Measurements from ENCODE around the gene DSC2. TPM values are rescaled to one million over a fixed set of nuclear protein-coding genes. Genes with fewer than 3 reads are reported as not detected.

DSC2 gene
- polyA plus RNA-seq, 1 of the 3 experiments (the other 2 are of a cell fraction), result not detected

DNA sequence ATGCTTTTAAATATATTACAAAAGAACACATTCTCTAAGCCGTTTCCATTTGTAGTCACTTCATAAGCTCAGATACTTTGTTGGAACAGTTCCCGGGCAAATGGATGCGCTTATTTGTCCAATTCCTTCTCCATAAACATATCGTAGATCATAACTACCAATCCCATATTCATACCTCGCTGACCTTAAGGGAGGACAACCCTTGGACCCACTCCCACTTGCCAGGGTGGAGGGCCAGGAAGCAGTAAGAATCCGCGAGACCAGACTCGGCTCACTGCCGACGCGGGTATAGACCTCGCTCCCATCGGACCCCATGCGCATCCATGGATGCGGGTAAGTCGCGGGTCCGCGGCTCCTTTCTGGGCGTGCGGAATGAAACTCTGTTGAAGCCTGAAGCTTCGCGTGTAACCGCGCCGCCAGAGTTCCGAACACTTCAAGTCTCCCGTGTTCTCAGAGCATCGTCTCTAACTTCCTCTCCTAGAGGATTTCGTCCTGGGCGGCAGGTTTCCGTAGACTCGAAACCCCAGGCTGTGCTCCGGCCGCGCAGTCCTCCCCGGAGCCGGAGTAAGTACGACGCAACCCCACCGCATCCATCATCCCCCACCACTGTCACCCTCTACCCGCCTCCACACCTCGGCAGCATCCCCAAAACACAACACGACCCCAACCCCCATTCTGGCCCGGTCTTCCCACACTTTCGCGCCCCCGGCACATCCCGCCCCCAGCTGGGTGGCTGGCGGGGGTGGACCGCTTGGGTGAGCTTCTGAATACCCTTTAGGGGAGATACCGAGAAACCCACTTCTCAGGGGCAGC, 60.7 kb downstream of the DSC2 start:
- TF ChIP-seq, protein P1, sequence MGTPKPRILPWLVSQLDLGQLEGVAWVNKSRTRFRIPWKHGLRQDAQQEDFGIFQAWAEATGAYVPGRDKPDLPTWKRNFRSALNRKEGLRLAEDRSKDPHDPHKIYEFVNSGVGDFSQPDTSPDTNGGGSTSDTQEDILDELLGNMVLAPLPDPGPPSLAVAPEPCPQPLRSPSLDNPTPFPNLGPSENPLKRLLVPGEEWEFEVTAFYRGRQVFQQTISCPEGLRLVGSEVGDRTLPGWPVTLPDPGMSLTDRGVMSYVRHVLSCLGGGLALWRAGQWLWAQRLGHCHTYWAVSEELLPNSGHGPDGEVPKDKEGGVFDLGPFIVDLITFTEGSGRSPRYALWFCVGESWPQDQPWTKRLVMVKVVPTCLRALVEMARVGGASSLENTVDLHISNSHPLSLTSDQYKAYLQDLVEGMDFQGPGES (IDR thresholded peaks at IDR 0.05; ENCODE audit: low read depth, low read length), result no peak
- TF ChIP-seq, protein P2, sequence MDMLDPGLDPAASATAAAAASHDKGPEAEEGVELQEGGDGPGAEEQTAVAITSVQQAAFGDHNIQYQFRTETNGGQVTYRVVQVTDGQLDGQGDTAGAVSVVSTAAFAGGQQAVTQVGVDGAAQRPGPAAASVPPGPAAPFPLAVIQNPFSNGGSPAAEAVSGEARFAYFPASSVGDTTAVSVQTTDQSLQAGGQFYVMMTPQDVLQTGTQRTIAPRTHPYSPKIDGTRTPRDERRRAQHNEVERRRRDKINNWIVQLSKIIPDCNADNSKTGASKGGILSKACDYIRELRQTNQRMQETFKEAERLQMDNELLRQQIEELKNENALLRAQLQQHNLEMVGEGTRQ (IDR thresholded peaks at IDR 0.05; ENCODE audit: borderline replicate concordance, low read depth, low read length), result no peak
- TF ChIP-seq TAF1 (IDR thresholded peaks at IDR 0.05; ENCODE audit: borderline replicate concordance, low read depth, low read length) (no peak), POLR2AphosphoS5 (IDR thresholded peaks at IDR 0.05; ENCODE audit: low read depth, low read length) (no peak), GABPA (IDR thresholded peaks at IDR 0.05; ENCODE audit: low read depth) (no peak), YY1 (IDR thresholded peaks at IDR 0.05; ENCODE audit: low read depth) (no peak), FOXJ3 (CRISPR knock-in tag; IDR thresholded peaks at IDR 0.05) (no peak), EP300 (IDR thresholded peaks at IDR 0.05; ENCODE audit: borderline replicate concordance in 1 of 2, low read depth in 1 of 2, low read length in 1 of 2) (no peak), RCOR1 (IDR thresholded peaks at IDR 0.05; ENCODE audit: low read length) (no peak)
- Histone ChIP-seq H3F3A (replicated peaks; ENCODE audit: insufficient read depth) (no peaks in the 10 kb centered on the region), H3K36me3 (replicated peaks in 1 of 2; ENCODE audit: control insufficient read depth in 1 of 2, insufficient read depth in 2 of 2, low read length in 1 of 2) (no peaks in the 10 kb centered on the region), H2AFZ (ENCODE audit: low read depth) (no peak overlapping the region), H3K9me3 (no peaks in the 10 kb centered on the region), H3K79me2 (ENCODE audit: insufficient read depth) (no peaks in the 10 kb centered on the region), H3K9me2 (no peaks in the 10 kb centered on the region), H3K4me3 (ENCODE audit: low read depth in 2 of 2, low read length in 1 of 2) (no peak overlapping the region), H3K27me3 (ENCODE audit: insufficient read depth) (peaks cover 35% of the 10 kb centered on the region), H4K20me1 (ENCODE audit: insufficient read depth) (no peaks in the 10 kb centered on the region), H3K4me1 (ENCODE audit: control insufficient read depth in 1 of 2, insufficient read depth in 2 of 2, low read depth in 1 of 2, low read length in 1 of 2) (no peaks in the 10 kb centered on the region), H3K4me2 (no peak overlapping the region), H3K9ac (no peak overlapping the region), H3K27ac (ENCODE audit: low read depth in 2 of 2, low read length in 1 of 2) (no peak overlapping the region)
- peak; percentile 20 for DNase-seq
- POLR2A ChIA-PET, result no interaction called here
- CTCF ChIA-PET, result interaction anchor here (1.5 kb wide), 1 partner anchor 74 kb away, joined by 3 read pairs; no protein-coding TSS in a partner anchor
- 14% methylated on average over 29 of the region's 52 CpGs for WGBS (ENCODE audit: low lambda C conversion rate)

DNA sequence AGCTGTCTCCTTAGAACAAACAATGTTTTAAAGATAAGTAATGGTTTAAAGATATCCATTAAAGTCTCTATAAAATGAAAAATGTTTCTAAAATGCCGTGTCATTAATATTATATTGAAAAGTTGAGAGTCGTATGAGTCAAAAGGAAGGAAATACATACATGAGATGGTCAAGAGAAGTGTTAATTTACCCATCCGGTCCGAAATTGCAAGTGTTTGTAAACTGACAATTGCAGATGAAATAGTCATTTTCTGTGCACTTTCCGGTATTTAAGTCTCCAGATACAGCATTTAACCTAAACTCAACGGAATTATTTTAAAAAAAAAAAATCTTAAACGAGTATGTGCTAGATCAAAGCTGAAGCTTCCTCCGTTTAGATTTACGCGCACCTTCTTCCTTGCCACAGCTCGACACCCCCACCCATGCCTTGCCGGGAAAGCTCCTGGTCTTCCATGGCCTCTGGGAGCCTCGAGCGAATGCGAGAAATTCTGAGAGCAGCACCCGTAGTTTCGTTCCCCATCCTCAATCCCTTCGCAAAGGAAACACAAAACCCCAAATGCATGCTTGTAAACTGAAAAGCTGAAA, 61.4 kb downstream of the DSC2 start:
- Histone ChIP-seq H3K9ac (no peak overlapping the region), H3K27me3 (ENCODE audit: insufficient read depth) (peaks cover 35% of the 10 kb centered on the region), H3K36me3 (replicated peaks in 1 of 2; ENCODE audit: control insufficient read depth in 1 of 2, insufficient read depth in 2 of 2, low read length in 1 of 2) (no peaks in the 10 kb centered on the region), H3K9me3 (no peaks in the 10 kb centered on the region), H3K4me1 (ENCODE audit: control insufficient read depth in 1 of 2, insufficient read depth in 2 of 2, low read depth in 1 of 2, low read length in 1 of 2) (no peaks in the 10 kb centered on the region), H3K9me2 (no peaks in the 10 kb centered on the region), H3K4me2 (no peak overlapping the region), H3F3A (replicated peaks; ENCODE audit: insufficient read depth) (no peaks in the 10 kb centered on the region), H4K20me1 (ENCODE audit: insufficient read depth) (no peaks in the 10 kb centered on the region), H3K79me2 (ENCODE audit: insufficient read depth) (no peaks in the 10 kb centered on the region), H2AFZ (ENCODE audit: low read depth) (no peak overlapping the region), H3K4me3 (ENCODE audit: low read depth in 2 of 2, low read length in 1 of 2) (no peak overlapping the region), H3K27ac (ENCODE audit: low read depth in 2 of 2, low read length in 1 of 2) (no peak overlapping the region)
- ChIA-PET POLR2A (no interaction called here), CTCF (interaction anchor here (1.5 kb wide), 1 partner anchor 75 kb away, joined by 3 read pairs; no protein-coding TSS in a partner anchor)
- TF ChIP-seq RAD21 (IDR thresholded peaks at IDR 0.05; ENCODE audit: low read length) (no peak), FOXJ3 (CRISPR knock-in tag; IDR thresholded peaks at IDR 0.05) (no peak)
- DNase-seq, result peak; percentile 9
- WGBS (ENCODE audit: low lambda C conversion rate), result 15% methylated on average over 18 of the region's 18 CpGs

Data from SK-N-SH (cell line).